Measurements from ENCODE around the gene MSRB3. TPM values are rescaled to one million over a fixed set of nuclear protein-coding genes. Genes with fewer than 3 reads are reported as not detected.

MSRB3 gene
- total and polyA plus RNA-seq, 2 donors (not counting 3 experiments of a cell fraction or from before 2014, with no cell fraction given): 20.0 to 59.3 TPM

DNA sequence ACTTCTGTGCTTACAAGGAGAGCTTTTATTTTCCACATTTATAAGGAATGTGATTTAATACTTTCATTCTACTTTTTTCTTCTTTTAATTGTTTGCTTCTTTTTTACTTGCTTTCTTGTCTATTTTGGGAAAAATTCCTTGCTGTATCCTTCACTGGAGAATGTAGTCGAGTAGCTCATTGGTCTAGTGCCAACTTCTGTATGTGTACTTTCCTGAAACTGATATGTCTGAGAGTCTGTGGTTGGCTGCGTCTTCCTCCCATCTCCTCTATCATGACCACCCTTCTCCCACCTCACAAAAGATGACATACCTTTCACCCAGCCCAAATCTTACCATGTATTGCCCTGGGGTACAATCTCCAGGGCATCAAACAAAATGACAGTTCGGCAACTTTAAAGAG is 51.8 kb downstream of the MSRB3 start:
- Histone ChIP-seq H3K4me3 (replicated peaks in 1 of 3; ENCODE audit: insufficient read depth in 1 of 3, low read depth in 1 of 3, low read length in 3 of 3) (no peak overlapping the region), H3K79me2 (ENCODE audit: control insufficient read depth, insufficient read depth, low read length) (no peaks in the 10 kb centered on the region), H3K9me3 (replicated peaks; ENCODE audit: control insufficient read depth, insufficient read depth, low read length) (no peaks in the 10 kb centered on the region), H3K27me3 (ENCODE audit: control insufficient read depth in 2 of 2, insufficient read depth in 2 of 2, low read length in 2 of 2) (no peaks in the 10 kb centered on the region), H3K4me2 (ENCODE audit: insufficient read depth, low read length) (no peak overlapping the region), H3K36me3 (ENCODE audit: control insufficient read depth in 2 of 2, extremely low read depth in 1 of 2, insufficient read depth in 2 of 2, low read length in 2 of 2) (no peaks in the 10 kb centered on the region), H4K20me1 (replicated peaks; ENCODE audit: control insufficient read depth, extremely low read depth, insufficient read depth, low read length) (no peaks in the 10 kb centered on the region), H3K9me1 (replicated peaks; ENCODE audit: control insufficient read depth, extremely low read depth, insufficient read depth, low read length) (no peaks in the 10 kb centered on the region), H3K4me1 (ENCODE audit: control insufficient read depth, extremely low read depth, insufficient read depth, low read length) (peaks cover 4% of the 10 kb centered on the region), H3K9ac (replicated peaks; ENCODE audit: extremely low read depth, insufficient read depth, low read length) (no peak overlapping the region), H3K27ac (ENCODE audit: insufficient read depth, low read depth, low read length) (no peak overlapping the region), H2AFZ (ENCODE audit: low read depth, low read length) (no peak overlapping the region)
- CTCF ChIA-PET: no interaction called here
- POLR2A ChIA-PET: no interaction called here
- FAIRE-seq (no peak), DNase-seq (ENCODE audit: low read depth, low spot score) (peak; percentile 31)
- dilution Hi-C loops (cut with MboI; ENCODE audit: extremely low pct_ligation_motif_present, low sequenced_read_pairs) (no loop called here), intact Hi-C loops (cut with micrococcal nuclease) (no loop called here)
- no TSS peak for BruUV-seq (replicated peaks)
- TF ChIP-seq MYC (IDR thresholded peaks at IDR 0.05; ENCODE audit: low read depth, low read length) (no peak), POLR2AphosphoS5 (IDR thresholded peaks at IDR 0.05; ENCODE audit: insufficient read depth, low read depth, low read length) (no peak), GATA2 (IDR thresholded peaks at IDR 0.05; ENCODE audit: insufficient read depth, insufficient read length, low read depth, low read length) (no peak), FOS (IDR thresholded peaks at IDR 0.05; ENCODE audit: borderline replicate concordance, insufficient read depth, low read length) (no peak), JUN (IDR thresholded peaks at IDR 0.05; ENCODE audit: borderline replicate concordance, insufficient read depth, insufficient read length, low read depth) (no peak), EZH2 (IDR thresholded peaks at IDR 0.05; ENCODE audit: borderline replicate concordance, low read depth, low read length, severe bottlenecking) (no peak), POLR2A (IDR thresholded peaks at IDR 0.05; ENCODE audit: low read depth, low read length) (no peak)
- TF ChIP-seq, protein P1, sequence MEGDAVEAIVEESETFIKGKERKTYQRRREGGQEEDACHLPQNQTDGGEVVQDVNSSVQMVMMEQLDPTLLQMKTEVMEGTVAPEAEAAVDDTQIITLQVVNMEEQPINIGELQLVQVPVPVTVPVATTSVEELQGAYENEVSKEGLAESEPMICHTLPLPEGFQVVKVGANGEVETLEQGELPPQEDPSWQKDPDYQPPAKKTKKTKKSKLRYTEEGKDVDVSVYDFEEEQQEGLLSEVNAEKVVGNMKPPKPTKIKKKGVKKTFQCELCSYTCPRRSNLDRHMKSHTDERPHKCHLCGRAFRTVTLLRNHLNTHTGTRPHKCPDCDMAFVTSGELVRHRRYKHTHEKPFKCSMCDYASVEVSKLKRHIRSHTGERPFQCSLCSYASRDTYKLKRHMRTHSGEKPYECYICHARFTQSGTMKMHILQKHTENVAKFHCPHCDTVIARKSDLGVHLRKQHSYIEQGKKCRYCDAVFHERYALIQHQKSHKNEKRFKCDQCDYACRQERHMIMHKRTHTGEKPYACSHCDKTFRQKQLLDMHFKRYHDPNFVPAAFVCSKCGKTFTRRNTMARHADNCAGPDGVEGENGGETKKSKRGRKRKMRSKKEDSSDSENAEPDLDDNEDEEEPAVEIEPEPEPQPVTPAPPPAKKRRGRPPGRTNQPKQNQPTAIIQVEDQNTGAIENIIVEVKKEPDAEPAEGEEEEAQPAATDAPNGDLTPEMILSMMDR (IDR thresholded peaks at IDR 0.05; ENCODE audit: extremely low read depth in 1 of 2, insufficient read depth in 1 of 2, low read depth in 1 of 2, low read length in 2 of 2): no peak
- TF ChIP-seq, protein P2, sequence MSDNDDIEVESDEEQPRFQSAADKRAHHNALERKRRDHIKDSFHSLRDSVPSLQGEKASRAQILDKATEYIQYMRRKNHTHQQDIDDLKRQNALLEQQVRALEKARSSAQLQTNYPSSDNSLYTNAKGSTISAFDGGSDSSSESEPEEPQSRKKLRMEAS (IDR thresholded peaks at IDR 0.05; ENCODE audit: insufficient read depth, insufficient read length): no peak
